Nephron progenitor cell (in vitro differentiated cells): ENCODE results near the gene ZBTB4.

Source experiments
- DNase-seq: peaks from one replicate; pipeline ENCODE4 v3.0.0; 2021
- H3K27ac Mint-ChIP-seq: 2 replicates; pipeline ENCODE4 v1.8.0; 2021; ENCODE audit warnings: mild to moderate bottlenecking, moderate library complexity, mixed read lengths
- H3K27me3 Mint-ChIP-seq: 2 replicates; pipeline ENCODE4 v1.8.0; 2021; ENCODE audit warnings: mild to moderate bottlenecking, low read depth, mixed read lengths; ENCODE audit not compliant: poor library complexity
- H3K36me3 Mint-ChIP-seq: 2 replicates; pipeline ENCODE4 v1.8.0; 2021; ENCODE audit warnings: low read depth, mixed read lengths
- H3K4me1 Mint-ChIP-seq: 2 replicates; pipeline ENCODE4 v1.8.0; 2021; ENCODE audit warnings: mixed read lengths
- H3K4me3 Mint-ChIP-seq: 2 replicates; pipeline ENCODE4 v1.8.0; 2021; ENCODE audit warnings: mild to moderate bottlenecking, moderate library complexity, mixed read lengths
- H3K9me3 Mint-ChIP-seq: 2 replicates; pipeline ENCODE4 v1.8.0; 2021; ENCODE audit warnings: mild to moderate bottlenecking, moderate library complexity, mixed read lengths
- TF ChIP-seq, protein P1 (sequence below): fragments of 200-600 bp; sonication (generic); IDR thresholded peaks from 2 replicates; pipeline ENCODE4 v1.5.0; 2021; ENCODE audit warnings: antibody characterized with exemption

ZBTB4 gene

DNA sequence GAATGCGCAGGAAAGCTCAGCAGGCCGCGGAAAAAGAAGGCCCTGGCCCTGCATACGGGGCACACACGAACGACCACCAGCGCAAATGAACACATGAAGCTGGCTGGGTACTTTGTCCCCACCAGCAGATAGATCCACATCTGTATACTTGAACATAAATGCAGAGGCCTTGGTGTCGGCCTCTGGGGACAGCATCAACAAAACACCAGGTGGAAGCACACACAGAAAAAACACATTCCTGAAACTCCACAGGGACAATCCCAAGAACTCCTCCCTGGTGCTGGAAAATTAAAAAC, 606 bp upstream of the ZBTB4 start:
- Mint-ChIP-seq H3K27me3 (peaks cover 3% of the 10 kb centered on the region), H3K27ac (peak overlapping the region; percentile 97), H3K36me3 (no peaks in the 10 kb centered on the region), H3K4me3 (peak overlapping the region; percentile 93), H3K4me1 (peaks cover 79% of the 10 kb centered on the region), H3K9me3 (no peaks in the 10 kb centered on the region)
- DNase-seq, result no peak
- TF ChIP-seq, protein P1, sequence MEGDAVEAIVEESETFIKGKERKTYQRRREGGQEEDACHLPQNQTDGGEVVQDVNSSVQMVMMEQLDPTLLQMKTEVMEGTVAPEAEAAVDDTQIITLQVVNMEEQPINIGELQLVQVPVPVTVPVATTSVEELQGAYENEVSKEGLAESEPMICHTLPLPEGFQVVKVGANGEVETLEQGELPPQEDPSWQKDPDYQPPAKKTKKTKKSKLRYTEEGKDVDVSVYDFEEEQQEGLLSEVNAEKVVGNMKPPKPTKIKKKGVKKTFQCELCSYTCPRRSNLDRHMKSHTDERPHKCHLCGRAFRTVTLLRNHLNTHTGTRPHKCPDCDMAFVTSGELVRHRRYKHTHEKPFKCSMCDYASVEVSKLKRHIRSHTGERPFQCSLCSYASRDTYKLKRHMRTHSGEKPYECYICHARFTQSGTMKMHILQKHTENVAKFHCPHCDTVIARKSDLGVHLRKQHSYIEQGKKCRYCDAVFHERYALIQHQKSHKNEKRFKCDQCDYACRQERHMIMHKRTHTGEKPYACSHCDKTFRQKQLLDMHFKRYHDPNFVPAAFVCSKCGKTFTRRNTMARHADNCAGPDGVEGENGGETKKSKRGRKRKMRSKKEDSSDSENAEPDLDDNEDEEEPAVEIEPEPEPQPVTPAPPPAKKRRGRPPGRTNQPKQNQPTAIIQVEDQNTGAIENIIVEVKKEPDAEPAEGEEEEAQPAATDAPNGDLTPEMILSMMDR, result no peak

DNA sequence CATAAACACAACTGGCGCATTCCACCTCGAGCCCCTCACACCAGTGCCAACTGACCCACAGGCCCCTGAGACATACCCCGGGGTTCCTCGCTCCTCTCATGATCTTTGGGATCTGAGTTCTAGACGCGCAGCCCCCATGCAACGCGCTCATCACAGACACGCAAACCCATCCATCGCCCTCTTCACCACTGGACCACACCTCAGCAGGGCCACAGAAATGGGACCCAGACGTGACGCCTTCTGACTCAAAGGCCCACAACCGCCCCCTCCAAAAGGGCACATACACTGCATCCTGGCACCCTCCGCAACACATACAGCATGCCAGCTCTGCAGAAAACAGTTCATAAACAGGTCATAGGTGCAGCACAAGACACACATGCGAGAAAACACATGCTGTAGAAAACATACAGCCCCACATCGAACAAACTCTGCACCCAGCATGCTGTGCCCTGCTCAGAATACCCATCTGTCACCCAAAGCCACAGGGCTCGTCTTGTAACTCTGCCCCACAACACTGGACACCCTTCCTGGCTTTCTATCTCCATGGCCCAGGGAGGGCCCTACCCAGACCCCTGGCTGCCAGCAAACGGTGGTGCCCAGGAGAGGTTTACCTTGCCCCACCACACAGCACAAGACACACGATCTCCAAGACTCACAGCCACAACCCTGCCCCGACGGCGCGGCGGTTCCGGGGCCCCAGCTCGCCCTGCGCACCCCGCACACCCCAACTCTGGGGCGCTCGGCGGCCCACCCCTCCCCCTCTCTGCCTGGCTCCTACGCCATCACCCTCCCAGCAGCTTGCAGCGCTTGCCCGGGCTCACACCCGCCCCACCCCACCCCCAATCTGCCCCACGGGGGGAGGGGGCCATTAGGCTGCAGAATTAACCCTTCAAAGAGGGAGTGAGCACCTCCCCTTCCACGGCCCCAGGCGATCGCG, 887 bp downstream of the ZBTB4 start:
- Mint-ChIP-seq H3K9me3 (no peaks in the 10 kb centered on the region), H3K4me3 (peak overlapping the region; percentile 76), H3K27ac (peak overlapping the region; percentile 93), H3K4me1 (peaks cover 71% of the 10 kb centered on the region), H3K36me3 (no peaks in the 10 kb centered on the region), H3K27me3 (peaks cover 3% of the 10 kb centered on the region)
- peak; percentile 41 for DNase-seq
- TF ChIP-seq, protein P1, result no peak

DNA sequence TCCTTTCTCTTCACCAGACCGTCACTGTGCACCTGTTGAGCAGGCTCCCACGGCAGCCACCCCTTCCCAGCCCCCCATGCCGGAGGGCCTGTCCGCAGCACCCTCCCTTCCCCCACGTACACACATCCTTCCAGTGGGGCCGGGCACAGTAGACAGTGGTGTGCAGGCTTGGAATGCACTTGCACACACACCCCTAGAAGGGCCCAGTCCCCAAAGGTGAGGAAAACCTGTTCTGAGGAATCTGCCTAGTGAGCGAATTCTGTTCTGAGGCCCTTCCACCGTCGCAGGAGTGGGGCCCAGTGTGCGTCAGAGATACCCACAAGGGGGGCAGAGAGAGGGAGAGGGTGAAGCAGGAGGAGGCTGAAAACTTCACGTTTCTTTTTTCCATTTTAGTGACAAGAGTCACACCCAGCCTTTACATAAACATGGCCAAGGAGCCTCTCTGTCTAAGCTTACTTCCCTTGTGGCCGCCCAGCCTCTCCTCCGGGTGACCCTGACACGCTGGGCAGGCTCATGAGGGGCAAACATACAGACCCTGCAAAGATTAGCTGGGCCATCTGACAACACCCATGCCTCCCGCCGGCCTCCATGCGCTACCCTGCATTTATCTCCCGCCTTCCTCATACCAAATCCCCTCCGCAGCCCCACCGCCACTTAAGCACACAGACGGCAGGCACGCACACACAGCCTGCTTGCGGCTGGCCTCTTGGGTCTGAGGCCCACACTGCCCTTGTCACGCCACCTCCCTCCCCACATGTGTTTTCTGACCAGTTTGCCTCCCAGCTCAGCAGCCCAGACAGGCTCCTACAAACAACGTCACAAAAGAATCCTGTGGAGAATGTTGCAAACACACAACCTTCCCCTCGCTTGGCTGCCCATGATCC, 1.8 kb downstream of the ZBTB4 start:
- Mint-ChIP-seq H3K9me3 (no peaks in the 10 kb centered on the region), H3K4me1 (peaks cover 62% of the 10 kb centered on the region), H3K27me3 (peaks cover 3% of the 10 kb centered on the region), H3K27ac (peak overlapping the region; percentile 93), H3K4me3 (peak overlapping the region; percentile 76), H3K36me3 (no peaks in the 10 kb centered on the region)
- TF ChIP-seq, protein P1, result no peak
- peak; percentile 40 for DNase-seq

DNA sequence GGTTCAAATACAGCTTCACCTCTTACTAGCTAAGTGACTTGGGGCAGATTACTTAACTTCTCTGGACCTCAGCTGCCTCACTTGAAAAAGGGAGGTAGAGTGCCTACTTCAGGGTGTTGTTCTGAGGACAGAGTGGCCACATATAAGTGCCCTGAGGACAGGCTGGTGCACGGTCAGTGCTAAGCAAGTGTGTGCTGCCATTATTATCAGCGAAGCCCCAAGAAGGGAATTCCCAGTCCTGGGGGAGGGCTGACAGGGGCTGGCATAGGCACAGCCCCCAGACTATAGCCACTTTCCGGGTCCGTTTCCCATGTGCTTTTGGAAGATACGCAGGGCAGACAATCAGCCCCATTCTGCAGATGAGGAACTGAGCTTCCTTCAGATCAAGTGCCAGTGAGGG, 2.5 kb downstream of the ZBTB4 start:
- Mint-ChIP-seq H3K27ac (no peak overlapping the region), H3K9me3 (no peaks in the 10 kb centered on the region), H3K4me3 (peak overlapping the region; percentile 76), H3K36me3 (no peaks in the 10 kb centered on the region), H3K4me1 (peaks cover 56% of the 10 kb centered on the region), H3K27me3 (peaks cover 3% of the 10 kb centered on the region)
- TF ChIP-seq, protein P1, result no peak
- no peak for DNase-seq

DNA sequence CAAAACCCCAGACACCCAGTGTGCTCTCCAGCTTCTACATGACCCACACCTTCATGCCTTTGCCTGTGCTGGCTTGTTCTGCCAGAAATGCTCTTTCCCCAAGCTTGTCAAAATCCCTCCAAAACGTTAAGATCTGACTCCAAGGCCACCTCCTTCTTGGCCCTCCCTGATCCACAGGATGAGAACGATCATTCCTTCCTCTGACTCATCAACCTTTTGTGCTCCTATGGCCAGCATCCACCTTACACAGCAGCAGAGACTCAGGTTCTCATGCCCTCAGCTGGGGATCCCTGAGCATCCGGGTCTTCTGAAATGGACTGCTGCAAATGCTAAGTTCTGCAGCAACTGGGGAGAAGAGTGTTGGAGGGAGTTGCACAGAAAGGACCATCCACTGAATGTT, 2.9 kb downstream of the ZBTB4 start:
- Mint-ChIP-seq H3K27me3 (peaks cover 3% of the 10 kb centered on the region), H3K9me3 (no peaks in the 10 kb centered on the region), H3K27ac (no peak overlapping the region), H3K4me1 (peaks cover 56% of the 10 kb centered on the region), H3K4me3 (no peak overlapping the region), H3K36me3 (no peaks in the 10 kb centered on the region)
- TF ChIP-seq, protein P1, result no peak
- DNase-seq, result no peak
